Kidney (tissue), 14 donors: ENCODE data around the gene PPRC1. TPM values are rescaled to one million over a fixed set of nuclear protein-coding genes. Genes with fewer than 3 reads are reported as not detected.
A peak's percentile ranks its signal among the peaks of the same experiment; 100 is the strongest.

ENCODE experiments used
- DNase-seq, 5 donors: peaks; one replicate each; pipeline ENCODE4 v3.0.0-alpha.2; 2013 to 2020
- FAIRE-seq: peaks from 2 replicates; lab custom pipeline; 2012; peaks lifted over from hg19 to GRCh38; lab: Jason Lieb, UNC
- H3K27ac ChIP-seq, 2 donors: one replicate each; pipeline ENCODE4 v1.7.0; 2013; ENCODE audit warnings: low read depth in 2 of 2, low read length in 2 of 2, inconsistent platforms in 1 of 2
- H3K27me3 ChIP-seq: one replicate; pipeline ENCODE4 v1.7.1; 2013; ENCODE audit warnings: low read length, inconsistent platforms; ENCODE audit not compliant: control insufficient read depth, insufficient read depth
- H3K36me3 ChIP-seq, 3 donors: one replicate each; pipeline versions ENCODE4 v1.7.0 to v1.7.1; 2013; ENCODE audit warnings: low read length in 3 of 3, control low read depth in 1 of 3, inconsistent platforms in 1 of 3; ENCODE audit not compliant: insufficient read depth in 3 of 3, control insufficient read depth in 2 of 3
- H3K4me1 ChIP-seq, 3 donors: one replicate each; pipeline versions ENCODE4 v1.7.0 to v1.7.1; 2013; ENCODE audit warnings: low read length in 3 of 3, inconsistent platforms in 1 of 3, low read depth in 1 of 3; ENCODE audit not compliant: control insufficient read depth in 2 of 3, insufficient read depth in 2 of 3
- H3K4me3 ChIP-seq, 3 donors: one replicate each; pipeline versions ENCODE4 v1.7.0 to v1.8.1; 2013; ENCODE audit warnings: low read length in 3 of 3, control low read depth in 1 of 3, inconsistent platforms in 1 of 3
- H3K9ac ChIP-seq, 3 donors: one replicate each; pipeline versions ENCODE4 v1.7.0 to v1.7.1; 2013; ENCODE audit warnings: low read length in 3 of 3, control low read depth in 1 of 3, inconsistent platforms in 1 of 3
- H3K9me3 ChIP-seq, 3 donors: one replicate each; pipeline versions ENCODE4 v1.7.0 to v1.7.1; 2013; ENCODE audit warnings: low read length in 3 of 3, control low read depth in 1 of 3, inconsistent platforms in 1 of 3; ENCODE audit not compliant: control insufficient read depth in 2 of 3, insufficient read depth in 1 of 3
- intact Hi-C: fragments of 100-400 bp; cut with DNase I; formaldehyde crosslinking; loops from one replicate; pipeline ENCODE4 v1.11.1; 2022
- polyA plus RNA-seq: library from polyadenylated mRNA; stranded (reverse); fragments of 350-450 nt; fragmentation: Illumina TruSeq; extraction: RNeasy Lipid Tissue Mini Kit (QIAGEN cat#74804); gene quantifications from one replicate; pipeline ENCODE4 v1.2.3, GENCODE V29; 2014; ENCODE audit warnings: low read depth, low replicate concordance; ENCODE audit not compliant: insufficient read depth
- total RNA-seq: library from RNA; stranded (reverse); fragmentation: NEBNext Ultra II Directional; extraction: Animal tissue kit (Norgen Biotek cat#: 25700); gene quantifications from one replicate; pipeline ENCODE4 v1.2.1, GENCODE V29; 2021
- TF ChIP-seq, protein P1 (sequence below): IDR thresholded peaks from 3 replicates; pipeline ENCODE4 v1.5.1; 2012; ENCODE audit warnings: mild to moderate bottlenecking, moderate library complexity, borderline replicate concordance; ENCODE audit not compliant: insufficient read depth; ENCODE audit errors: extremely low read depth
- donor health status: control.
- donor health status: control.
- donor health status: control.
- donor health status: control.
- donor health status: control.
- donor health status: DM: yes; HTN: yes; CAD: no.
- donor health status: Normal renal cell carcinoma (clear cell type).

The PPRC1 gene
- total and polyA plus RNA-seq, 2 donors from 2014 or later, result 8.7 to 32.1 TPM

DNA sequence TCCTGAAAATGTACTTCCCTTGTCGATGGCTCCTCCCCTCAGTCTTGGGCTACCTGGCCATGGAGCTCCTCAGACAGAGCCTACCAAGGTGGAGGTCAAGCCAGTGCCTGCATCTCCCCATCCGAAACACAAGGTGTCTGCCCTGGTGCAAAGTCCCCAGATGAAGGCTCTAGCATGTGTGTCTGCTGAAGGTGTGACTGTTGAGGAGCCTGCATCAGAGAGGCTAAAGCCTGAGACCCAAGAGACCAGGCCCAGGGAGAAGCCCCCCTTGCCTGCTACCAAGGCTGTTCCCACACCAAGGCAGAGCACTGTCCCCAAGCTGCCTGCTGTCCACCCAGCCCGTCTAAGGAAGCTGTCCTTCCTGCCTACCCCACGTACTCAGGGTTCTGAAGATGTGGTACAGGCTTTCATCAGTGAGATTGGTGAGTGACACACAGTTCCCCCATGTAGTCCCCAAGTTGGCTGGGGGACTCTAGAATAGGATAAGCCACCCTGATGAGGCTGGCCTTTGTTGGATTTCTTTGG, 8.8 kb downstream of the PPRC1 start:
- no peak overlapping the region for H3K9ac ChIP-seq
- no peaks in the 10 kb centered on the region for H3K4me1 ChIP-seq
- H3K4me3 ChIP-seq, result no peak overlapping the region
- TF ChIP-seq, protein P1, sequence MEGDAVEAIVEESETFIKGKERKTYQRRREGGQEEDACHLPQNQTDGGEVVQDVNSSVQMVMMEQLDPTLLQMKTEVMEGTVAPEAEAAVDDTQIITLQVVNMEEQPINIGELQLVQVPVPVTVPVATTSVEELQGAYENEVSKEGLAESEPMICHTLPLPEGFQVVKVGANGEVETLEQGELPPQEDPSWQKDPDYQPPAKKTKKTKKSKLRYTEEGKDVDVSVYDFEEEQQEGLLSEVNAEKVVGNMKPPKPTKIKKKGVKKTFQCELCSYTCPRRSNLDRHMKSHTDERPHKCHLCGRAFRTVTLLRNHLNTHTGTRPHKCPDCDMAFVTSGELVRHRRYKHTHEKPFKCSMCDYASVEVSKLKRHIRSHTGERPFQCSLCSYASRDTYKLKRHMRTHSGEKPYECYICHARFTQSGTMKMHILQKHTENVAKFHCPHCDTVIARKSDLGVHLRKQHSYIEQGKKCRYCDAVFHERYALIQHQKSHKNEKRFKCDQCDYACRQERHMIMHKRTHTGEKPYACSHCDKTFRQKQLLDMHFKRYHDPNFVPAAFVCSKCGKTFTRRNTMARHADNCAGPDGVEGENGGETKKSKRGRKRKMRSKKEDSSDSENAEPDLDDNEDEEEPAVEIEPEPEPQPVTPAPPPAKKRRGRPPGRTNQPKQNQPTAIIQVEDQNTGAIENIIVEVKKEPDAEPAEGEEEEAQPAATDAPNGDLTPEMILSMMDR, result no peak
- intact Hi-C loops, result no loop called here
- no peaks in the 10 kb centered on the region for H3K27me3 ChIP-seq
- FAIRE-seq (no peak), DNase-seq (peak in 1 of 5 donors; percentile 15)
- no peaks in the 10 kb centered on the region for H3K9me3 ChIP-seq
- peaks cover 8 to 53% (median 34%) of the 10 kb centered on the region in 3 donors for H3K36me3 ChIP-seq
- no peak overlapping the region for H3K27ac ChIP-seq

DNA sequence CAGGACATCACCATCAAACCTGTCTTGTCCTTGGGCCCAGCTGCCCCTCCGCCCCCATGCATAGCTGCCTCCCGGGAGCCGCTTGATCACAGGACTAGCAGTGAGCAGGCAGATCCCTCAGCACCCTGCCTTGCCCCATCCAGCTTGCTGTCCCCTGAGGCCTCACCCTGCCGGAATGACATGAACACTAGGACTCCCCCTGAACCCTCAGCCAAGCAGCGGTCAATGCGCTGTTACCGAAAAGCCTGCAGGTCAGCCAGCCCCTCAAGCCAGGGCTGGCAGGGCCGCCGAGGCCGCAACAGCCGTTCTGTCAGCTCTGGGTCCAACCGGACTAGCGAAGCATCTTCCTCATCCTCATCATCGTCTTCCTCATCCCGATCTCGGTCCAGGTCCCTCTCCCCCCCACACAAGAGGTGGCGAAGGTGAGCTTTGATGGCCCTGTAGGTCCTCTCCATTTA, 14.2 kb downstream of the PPRC1 start:
- intact Hi-C loops, result no loop called here
- Histone ChIP-seq H3K9ac (no peak overlapping the region), H3K27me3 (no peaks in the 10 kb centered on the region), H3K9me3 (no peaks in the 10 kb centered on the region), H3K27ac (no peak overlapping the region), H3K4me1 (peaks cover 0 to 4% (median 0%) of the 10 kb centered on the region in 3 donors), H3K4me3 (no peak overlapping the region), H3K36me3 (peaks cover 4 to 32% (median 13%) of the 10 kb centered on the region in 3 donors)
- FAIRE-seq (no peak), DNase-seq (peak in 1 of 5 donors; percentile 72)
- TF ChIP-seq, protein P1, result no peak

DNA sequence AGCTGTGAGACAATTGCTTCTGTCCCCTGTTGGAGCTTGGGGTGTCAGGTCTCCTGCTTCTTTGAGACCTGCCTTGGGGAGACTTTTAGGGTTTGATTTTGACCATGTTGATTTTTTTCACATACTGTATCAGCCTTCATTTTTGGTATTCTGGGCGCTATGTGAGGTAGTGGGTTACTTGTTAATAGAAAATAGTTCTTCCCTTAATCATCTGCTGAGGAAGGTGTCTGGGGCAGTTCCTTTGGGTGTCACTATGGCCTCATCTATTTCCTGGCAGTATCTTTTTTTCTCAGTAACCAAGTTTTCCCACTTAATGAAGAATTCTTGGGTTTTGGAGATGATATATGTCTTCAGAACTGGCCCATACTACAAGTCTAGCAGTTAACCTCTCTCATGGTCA, 14.7 kb downstream of the PPRC1 start:
- intact Hi-C loops, result no loop called here
- Histone ChIP-seq H3K27ac (no peak overlapping the region), H3K4me1 (peaks cover 0 to 4% (median 0%) of the 10 kb centered on the region in 3 donors), H3K27me3 (no peaks in the 10 kb centered on the region), H3K36me3 (peaks cover 4 to 32% (median 13%) of the 10 kb centered on the region in 3 donors), H3K9ac (no peak overlapping the region), H3K9me3 (no peaks in the 10 kb centered on the region), H3K4me3 (no peak overlapping the region)
- no peak for FAIRE-seq
- TF ChIP-seq, protein P1, result no peak
- no peak for DNase-seq

DNA sequence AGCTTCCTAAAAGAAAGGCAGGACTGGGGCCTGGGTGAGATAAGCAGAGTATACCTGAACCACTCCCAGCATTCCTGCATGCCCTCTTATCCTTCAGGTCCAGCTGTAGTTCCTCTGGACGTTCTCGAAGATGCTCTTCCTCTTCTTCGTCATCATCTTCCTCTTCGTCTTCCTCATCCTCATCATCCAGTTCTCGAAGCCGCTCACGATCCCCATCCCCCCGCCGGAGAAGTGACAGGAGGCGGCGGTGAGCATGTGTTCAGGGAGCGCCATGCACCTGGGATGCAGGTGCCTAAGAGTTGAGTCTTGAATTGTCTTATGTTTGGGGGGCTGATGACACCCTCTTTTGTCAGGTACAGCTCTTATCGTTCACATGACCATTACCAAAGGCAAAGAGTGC, 15.4 kb downstream of the PPRC1 start:
- H3K9ac ChIP-seq, result no peak overlapping the region
- peaks cover 0 to 7% (median 5%) of the 10 kb centered on the region in 3 donors for H3K4me1 ChIP-seq
- no peaks in the 10 kb centered on the region for H3K27me3 ChIP-seq
- TF ChIP-seq, protein P1, result no peak
- intact Hi-C loops, result no loop called here
- H3K36me3 ChIP-seq, result peaks cover 4 to 32% (median 13%) of the 10 kb centered on the region in 3 donors
- H3K9me3 ChIP-seq, result no peaks in the 10 kb centered on the region
- no peak for FAIRE-seq
- DNase-seq, result peak in 1 of 5 donors; percentile 54
- H3K4me3 ChIP-seq, result no peak overlapping the region
- no peak overlapping the region for H3K27ac ChIP-seq
